Right lobe of liver (tissue), 6 donors: ENCODE measurements around the gene RPL29. TPM values are rescaled to one million over a fixed set of nuclear protein-coding genes. Genes with fewer than 3 reads are reported as not detected.

ENCODE experiments used
- ATAC-seq, 4 donors: fragments of 200-7000 bp; cut with Tn5 transposase; one replicate each; pipeline ENCODE4 v1.9.1; 2020; ENCODE audit warnings: mild to moderate bottlenecking in 4 of 4, moderate library complexity in 4 of 4
- DNase-seq, 3 donors: peaks; one replicate each; pipeline ENCODE4 v3.0.0-alpha.2; 2020
- H3K27ac ChIP-seq, 3 donors: fragments of 200-600 bp; one replicate each; pipeline ENCODE4 v1.8.0; 2022
- H3K27me3 ChIP-seq, 2 donors: fragments of 200-600 bp; one replicate each; pipeline ENCODE4 v1.8.0; 2022
- H3K36me3 ChIP-seq, 4 donors: fragments of 200-600 bp; sonication (generic) in 1 of 4; one replicate each; pipeline versions ENCODE4 v1.5.1 to v1.8.0; 2017 to 2022; ENCODE audit warnings: control low read depth in 1 of 4
- H3K4me1 ChIP-seq, 4 donors: fragments of 200-600 bp; sonication (generic) in 1 of 4; one replicate each; pipeline versions ENCODE4 v1.5.1 to v1.8.0; 2017 to 2022; ENCODE audit warnings: control low read depth in 1 of 4
- H3K4me3 ChIP-seq, 3 donors: fragments of 200-600 bp; one replicate each; pipeline ENCODE4 v1.8.0; 2022
- H3K9me3 ChIP-seq, 4 donors: fragments of 200-600 bp; sonication (generic) in 1 of 4; one replicate each; pipeline versions ENCODE4 v1.5.1 to v1.8.0; 2017 to 2022; ENCODE audit warnings: control low read depth in 1 of 4
- POLR2A ChIP-seq: fragments of 450-650 bp; IDR thresholded peaks from one replicate; pipeline ENCODE4 v1.6.1; 2017; ENCODE audit warnings: antibody characterized with exemption, mild to moderate bottlenecking
- WGBS: methylation state at CpG from one replicate; pipeline ENCODE4 v1.1.6; 2018; ENCODE audit warnings: low coverage, low lambda C conversion rate; ENCODE audit not compliant: insufficient coverage; ENCODE audit errors: missing lambda C conversion rate; 5-methylcytosine and 5-hydroxymethylcytosine counted together
- intact Hi-C, 2 donors: fragments of 100-400 bp; cut with DNase I; formaldehyde crosslinking; loops; one replicate each; pipeline versions ENCODE4 v1.11.2 to v1.14.1; 2022
- total RNA-seq, 6 experiments: library from RNA; depleted of rRNA in 2 of 6; stranded (reverse); fragments of >200 nt in 2 of 6; fragmentation: NEBNext Ultra II Directional in 3 of 6; extraction: Animal tissue kit (Norgen Biotek cat#: 25700) in 3 of 6; gene quantifications; one replicate each; pipeline versions ENCODE4 v1.1.0 to v1.2.4, GENCODE V29; 2016 to 2023
- TF ChIP-seq, protein P1 (sequence below), 4 donors: fragments of 200-600 bp in 3 of 4; fragments of 450-650 bp in 1 of 4; IDR thresholded peaks; one replicate each; pipeline versions ENCODE4 v1.5.1 to v1.8.0; 2016 to 2022; ENCODE audit warnings: antibody characterized with exemption in 4 of 4, mild to moderate bottlenecking in 2 of 4
- donor health status: DM: no; HTN: yes; CAD: no.
- donor health status: DM: no; HTN: no; CAD: no.
- donor health status: DM: no; HTN: no; CAD: no.
- donor health status: DM: no; HTN: yes; CAD: no.
- donor health status: DM: no; HTN: yes; CAD: no.

Gene RPL29
- total RNA-seq, 6 experiments from 2014 or later, result 396 to 971 (median 447) TPM

DNA sequence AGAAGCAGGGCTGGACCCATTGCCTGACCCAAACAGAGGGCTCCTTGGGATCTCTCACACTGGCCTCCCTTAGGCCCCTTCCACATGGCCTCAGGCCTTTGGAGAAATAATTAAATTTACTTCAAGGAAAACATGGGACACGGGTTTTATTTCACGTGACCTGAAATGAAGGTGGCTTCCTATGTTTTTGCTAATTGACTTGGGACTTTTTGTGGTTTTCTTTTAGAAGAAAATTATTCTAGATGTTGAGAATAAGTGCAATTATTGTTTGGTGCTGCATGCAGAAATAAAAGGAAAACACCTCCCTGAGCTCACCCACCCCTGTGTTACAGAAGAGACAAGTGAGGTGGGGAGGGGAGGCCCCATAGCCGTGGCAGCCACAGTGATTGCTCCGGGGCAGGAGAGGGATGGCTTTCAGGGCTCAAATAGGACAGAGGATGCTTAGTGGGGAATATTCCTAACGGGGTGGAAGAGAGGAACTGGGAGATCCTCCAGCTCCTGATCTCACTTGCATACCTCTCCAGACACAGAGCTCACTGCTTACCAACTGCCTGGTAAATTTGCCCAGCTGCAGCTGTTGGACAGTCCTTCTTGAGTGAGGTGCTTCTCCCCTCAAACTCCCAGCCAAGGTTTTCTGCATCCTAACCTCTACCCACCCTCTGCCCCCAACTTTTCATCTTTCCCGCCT is 29.2 kb upstream of the RPL29 start:
- TF ChIP-seq, protein P1, sequence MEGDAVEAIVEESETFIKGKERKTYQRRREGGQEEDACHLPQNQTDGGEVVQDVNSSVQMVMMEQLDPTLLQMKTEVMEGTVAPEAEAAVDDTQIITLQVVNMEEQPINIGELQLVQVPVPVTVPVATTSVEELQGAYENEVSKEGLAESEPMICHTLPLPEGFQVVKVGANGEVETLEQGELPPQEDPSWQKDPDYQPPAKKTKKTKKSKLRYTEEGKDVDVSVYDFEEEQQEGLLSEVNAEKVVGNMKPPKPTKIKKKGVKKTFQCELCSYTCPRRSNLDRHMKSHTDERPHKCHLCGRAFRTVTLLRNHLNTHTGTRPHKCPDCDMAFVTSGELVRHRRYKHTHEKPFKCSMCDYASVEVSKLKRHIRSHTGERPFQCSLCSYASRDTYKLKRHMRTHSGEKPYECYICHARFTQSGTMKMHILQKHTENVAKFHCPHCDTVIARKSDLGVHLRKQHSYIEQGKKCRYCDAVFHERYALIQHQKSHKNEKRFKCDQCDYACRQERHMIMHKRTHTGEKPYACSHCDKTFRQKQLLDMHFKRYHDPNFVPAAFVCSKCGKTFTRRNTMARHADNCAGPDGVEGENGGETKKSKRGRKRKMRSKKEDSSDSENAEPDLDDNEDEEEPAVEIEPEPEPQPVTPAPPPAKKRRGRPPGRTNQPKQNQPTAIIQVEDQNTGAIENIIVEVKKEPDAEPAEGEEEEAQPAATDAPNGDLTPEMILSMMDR (IDR thresholded peaks at IDR 0.05), result no peak
- TF ChIP-seq POLR2A, result no peak
- WGBS, result 90% methylated on average over 6 of the region's 6 CpGs
- no peak for ATAC-seq
- Histone ChIP-seq H3K9me3 (no peaks in the 10 kb centered on the region), H3K4me1 (no peaks in the 10 kb centered on the region), H3K27me3 (no peaks in the 10 kb centered on the region), H3K36me3 (no peaks in the 10 kb centered on the region), H3K4me3 (no peak overlapping the region), H3K27ac (no peak overlapping the region)
- DNase-seq, result no peak
- intact Hi-C loops, result no loop called here

DNA sequence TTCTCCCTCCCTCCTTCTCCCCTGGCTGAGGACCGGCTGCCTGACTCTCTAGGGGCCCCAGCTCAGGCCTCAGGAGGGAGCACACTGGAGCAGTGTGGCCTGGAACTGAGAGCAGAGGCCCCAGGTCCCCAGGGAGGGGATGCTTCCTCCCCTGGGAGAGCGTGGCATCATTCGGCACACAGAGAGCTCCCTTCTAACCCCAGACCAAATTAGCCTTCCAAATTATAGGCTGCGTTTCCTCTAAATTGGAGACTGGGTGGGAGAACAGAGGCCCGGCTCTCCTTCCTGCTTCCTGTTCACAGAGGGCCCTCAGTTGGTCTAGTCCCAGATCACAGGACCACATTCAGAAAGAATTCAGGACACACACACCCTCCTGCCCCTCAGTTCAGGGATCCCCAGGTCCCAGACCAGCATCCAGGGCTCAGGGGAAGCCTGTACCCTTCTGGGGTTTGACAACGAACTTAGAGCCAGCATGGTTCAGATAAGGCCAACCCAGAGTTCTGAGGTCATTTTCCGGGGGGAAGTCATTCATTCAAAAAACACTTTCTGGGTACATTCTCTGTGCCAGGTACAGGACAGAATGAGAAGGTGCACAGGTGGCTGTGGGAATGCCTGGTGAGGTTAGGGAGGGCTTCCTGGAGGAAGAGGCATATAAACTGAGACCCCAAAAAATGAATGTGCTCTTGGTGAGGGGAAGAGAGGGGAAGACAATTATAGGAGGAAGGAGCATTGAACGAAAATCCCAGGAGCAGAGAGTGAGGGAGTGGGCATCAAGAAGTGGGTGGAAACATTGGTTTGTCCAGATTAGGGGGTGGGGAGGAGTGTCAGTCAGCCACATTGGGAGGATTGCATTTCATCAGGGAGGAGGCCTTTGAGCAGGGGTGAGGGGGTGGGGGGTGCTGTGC is 28.4 kb upstream of the RPL29 start:
- H3K4me3 ChIP-seq, result no peak overlapping the region
- H3K36me3 ChIP-seq, result no peaks in the 10 kb centered on the region
- ATAC-seq, result no peak
- TF ChIP-seq, protein P1 (IDR thresholded peaks at IDR 0.05), result no peak
- no peak for TF ChIP-seq POLR2A
- no peak overlapping the region for H3K27ac ChIP-seq
- intact Hi-C loops, result no loop called here
- no peaks in the 10 kb centered on the region for H3K27me3 ChIP-seq
- no peak for DNase-seq
- 58% methylated on average over 3 of the region's 8 CpGs for WGBS
- no peaks in the 10 kb centered on the region for H3K9me3 ChIP-seq
- H3K4me1 ChIP-seq, result no peaks in the 10 kb centered on the region

DNA sequence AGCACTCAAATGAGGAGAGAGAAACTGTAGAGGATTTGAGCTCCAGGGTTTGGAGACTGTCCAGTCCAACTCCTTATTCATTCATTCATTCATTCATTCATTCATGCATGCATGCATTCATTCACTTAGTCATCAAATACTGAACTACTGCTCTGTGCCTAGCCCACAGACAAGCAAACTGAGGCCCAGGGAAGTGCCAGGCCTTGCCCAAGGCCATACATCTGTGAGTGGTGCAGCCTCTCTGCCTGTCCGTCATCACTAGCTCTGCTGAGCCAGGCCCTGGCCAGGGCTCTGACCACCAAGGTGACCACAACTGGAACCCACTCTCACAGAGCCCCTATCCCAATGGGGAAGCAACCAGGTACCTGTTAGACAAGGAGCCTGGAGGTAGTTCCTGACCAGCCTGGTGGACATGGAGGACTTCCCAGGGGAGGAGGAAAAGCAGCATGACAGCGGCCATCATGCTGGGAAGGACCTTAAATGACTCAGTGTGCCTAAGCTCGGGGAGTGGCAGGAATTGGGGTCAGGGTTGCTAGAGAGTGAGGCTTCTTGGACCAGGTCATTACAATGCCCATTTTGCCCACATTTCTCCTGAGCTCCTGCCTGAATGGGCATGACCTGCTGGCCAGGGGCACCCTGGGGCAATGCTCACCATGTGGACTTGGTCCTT is 27.5 kb upstream of the RPL29 start:
- no peaks in the 10 kb centered on the region for H3K9me3 ChIP-seq
- intact Hi-C loops, result no loop called here
- H3K4me3 ChIP-seq, result no peak overlapping the region
- TF ChIP-seq, protein P1 (IDR thresholded peaks at IDR 0.05), result no peak
- no peak for TF ChIP-seq POLR2A
- H3K27me3 ChIP-seq, result no peaks in the 10 kb centered on the region
- no peaks in the 10 kb centered on the region for H3K36me3 ChIP-seq
- H3K27ac ChIP-seq, result no peak overlapping the region
- DNase-seq (no peak), ATAC-seq (no peak)
- 83% methylated on average over 1 of the region's 3 CpGs for WGBS
- no peaks in the 10 kb centered on the region for H3K4me1 ChIP-seq

DNA sequence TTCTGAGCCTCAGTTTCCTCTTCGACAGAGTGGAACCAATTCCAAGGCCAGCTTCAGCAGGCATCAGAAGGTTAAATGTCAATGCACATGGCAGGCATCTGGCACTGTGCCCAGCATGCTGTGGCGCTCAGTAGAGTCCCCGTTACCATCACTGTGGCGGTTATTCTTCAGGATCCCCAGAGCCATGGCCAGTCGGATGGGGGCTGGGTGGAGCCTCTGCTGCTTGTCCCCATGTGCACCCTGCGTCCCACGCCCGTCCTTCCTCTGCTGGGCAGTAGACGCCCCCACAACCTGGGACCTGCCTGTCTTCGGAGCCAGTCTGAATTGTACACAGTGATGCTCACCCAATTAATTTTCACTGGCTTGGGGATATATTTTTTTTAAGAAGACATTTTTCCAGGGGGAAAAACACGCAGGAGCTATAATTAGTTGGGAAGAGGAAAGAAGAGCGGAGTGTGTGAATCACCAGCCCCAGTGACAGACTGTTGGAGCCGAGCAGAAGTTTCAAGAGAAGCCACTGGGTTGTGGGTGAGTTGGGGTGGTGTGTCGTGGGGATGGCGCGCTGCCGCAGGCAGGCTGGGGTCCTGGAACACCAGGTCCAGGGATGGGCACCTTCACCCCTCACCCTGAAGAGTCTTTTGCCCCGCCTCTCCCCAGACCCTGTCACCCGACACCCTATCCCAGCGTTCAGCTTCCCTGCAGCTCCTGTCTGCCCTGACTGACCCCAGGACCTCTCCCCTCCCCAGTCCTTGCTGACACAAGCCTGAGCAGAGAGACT is 26.8 kb upstream of the RPL29 start:
- intact Hi-C loops, result no loop called here
- H3K4me1 ChIP-seq, result no peaks in the 10 kb centered on the region
- WGBS, result 75% methylated on average over 16 of the region's 20 CpGs
- no peaks in the 10 kb centered on the region for H3K9me3 ChIP-seq
- no peaks in the 10 kb centered on the region for H3K27me3 ChIP-seq
- no peak for DNase-seq
- TF ChIP-seq, protein P1 (IDR thresholded peaks at IDR 0.05), result no peak
- no peak for TF ChIP-seq POLR2A
- no peaks in the 10 kb centered on the region for H3K36me3 ChIP-seq
- no peak overlapping the region for H3K27ac ChIP-seq
- peak in 1 of 4 donors; percentile 12 for ATAC-seq
- H3K4me3 ChIP-seq, result no peak overlapping the region
